ENCODE data around the gene PLCB3.

PLCB3 gene

DNA sequence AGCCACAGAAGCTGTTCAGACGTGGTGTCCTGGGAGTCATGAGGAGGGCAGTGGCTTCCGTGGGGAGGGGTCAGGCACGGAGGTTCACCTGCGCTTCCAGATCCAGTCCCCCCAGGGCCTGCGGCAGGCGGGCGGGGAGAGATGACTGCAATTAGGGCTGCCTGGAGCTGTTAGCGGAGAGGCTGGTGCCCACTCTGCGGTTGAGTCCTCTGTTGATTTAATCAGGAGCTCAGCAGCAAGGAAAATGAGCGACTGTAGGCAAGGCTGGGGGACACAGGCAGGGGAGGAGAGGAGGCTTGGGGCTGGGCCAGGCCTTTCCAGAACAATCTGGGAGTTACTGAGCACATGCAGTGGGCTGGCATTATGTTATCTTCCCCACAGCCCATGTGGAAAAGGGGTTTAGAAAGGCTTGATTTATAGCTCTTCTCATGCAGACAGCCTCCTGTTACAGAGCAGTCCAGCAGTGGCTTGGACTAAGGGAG is 13.1 kb downstream of the PLCB3 start:
- H4K20me1 ChIP-seq (ENCODE audit: insufficient read depth, low read length) = no peaks in the 10 kb centered on the region
- H3K4me1 ChIP-seq (ENCODE audit: low read length) = no peaks in the 10 kb centered on the region
- no peaks in the 10 kb centered on the region; the same call in 1 of the 2 replicates for H3K79me2 ChIP-seq (ENCODE audit: low read length)
- H3K4me2 ChIP-seq (ENCODE audit: low read depth, low read length) = no peak overlapping the region
- DNase-seq = no peak
- H3K9ac ChIP-seq (ENCODE audit: low read length) = no peak overlapping the region
- H3K9me3 ChIP-seq (replicated peaks; ENCODE audit: insufficient read depth, low read length) = no peaks in the 10 kb centered on the region
- 0 out of 2 replicates have a peak, but pooled peaks cover 8% of the 10 kb centered on the region for H3F3A ChIP-seq (ENCODE audit: insufficient read depth, low read length)
- H3K36me3 ChIP-seq (replicated peaks; ENCODE audit: insufficient read depth, low read length) = no peaks in the 10 kb centered on the region
- no peak overlapping the region for H2AFZ ChIP-seq (ENCODE audit: low read length)
- H3K27ac ChIP-seq (ENCODE audit: low read length) = no peak overlapping the region
- no peak for TF ChIP-seq EZH2 (optimal IDR thresholded peaks at IDR 0.05; ENCODE audit: low read depth, low read length)
- TF ChIP-seq, protein P1, sequence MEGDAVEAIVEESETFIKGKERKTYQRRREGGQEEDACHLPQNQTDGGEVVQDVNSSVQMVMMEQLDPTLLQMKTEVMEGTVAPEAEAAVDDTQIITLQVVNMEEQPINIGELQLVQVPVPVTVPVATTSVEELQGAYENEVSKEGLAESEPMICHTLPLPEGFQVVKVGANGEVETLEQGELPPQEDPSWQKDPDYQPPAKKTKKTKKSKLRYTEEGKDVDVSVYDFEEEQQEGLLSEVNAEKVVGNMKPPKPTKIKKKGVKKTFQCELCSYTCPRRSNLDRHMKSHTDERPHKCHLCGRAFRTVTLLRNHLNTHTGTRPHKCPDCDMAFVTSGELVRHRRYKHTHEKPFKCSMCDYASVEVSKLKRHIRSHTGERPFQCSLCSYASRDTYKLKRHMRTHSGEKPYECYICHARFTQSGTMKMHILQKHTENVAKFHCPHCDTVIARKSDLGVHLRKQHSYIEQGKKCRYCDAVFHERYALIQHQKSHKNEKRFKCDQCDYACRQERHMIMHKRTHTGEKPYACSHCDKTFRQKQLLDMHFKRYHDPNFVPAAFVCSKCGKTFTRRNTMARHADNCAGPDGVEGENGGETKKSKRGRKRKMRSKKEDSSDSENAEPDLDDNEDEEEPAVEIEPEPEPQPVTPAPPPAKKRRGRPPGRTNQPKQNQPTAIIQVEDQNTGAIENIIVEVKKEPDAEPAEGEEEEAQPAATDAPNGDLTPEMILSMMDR (IDR thresholded peaks at IDR 0.05; ENCODE audit: low read length) = no peak
- no peak for TF ChIP-seq EZH2phosphoT487 (IDR thresholded peaks at IDR 0.05; ENCODE audit: low read length)
- no peaks in the 10 kb centered on the region for H3K27me3 ChIP-seq (replicated peaks; ENCODE audit: insufficient read depth, low read length)
- H3K4me3 ChIP-seq (ENCODE audit: low read length) = no peak overlapping the region
- no peaks in the 10 kb centered on the region for H3K9me2 ChIP-seq (replicated peaks; ENCODE audit: insufficient read depth, low read length)

DNA sequence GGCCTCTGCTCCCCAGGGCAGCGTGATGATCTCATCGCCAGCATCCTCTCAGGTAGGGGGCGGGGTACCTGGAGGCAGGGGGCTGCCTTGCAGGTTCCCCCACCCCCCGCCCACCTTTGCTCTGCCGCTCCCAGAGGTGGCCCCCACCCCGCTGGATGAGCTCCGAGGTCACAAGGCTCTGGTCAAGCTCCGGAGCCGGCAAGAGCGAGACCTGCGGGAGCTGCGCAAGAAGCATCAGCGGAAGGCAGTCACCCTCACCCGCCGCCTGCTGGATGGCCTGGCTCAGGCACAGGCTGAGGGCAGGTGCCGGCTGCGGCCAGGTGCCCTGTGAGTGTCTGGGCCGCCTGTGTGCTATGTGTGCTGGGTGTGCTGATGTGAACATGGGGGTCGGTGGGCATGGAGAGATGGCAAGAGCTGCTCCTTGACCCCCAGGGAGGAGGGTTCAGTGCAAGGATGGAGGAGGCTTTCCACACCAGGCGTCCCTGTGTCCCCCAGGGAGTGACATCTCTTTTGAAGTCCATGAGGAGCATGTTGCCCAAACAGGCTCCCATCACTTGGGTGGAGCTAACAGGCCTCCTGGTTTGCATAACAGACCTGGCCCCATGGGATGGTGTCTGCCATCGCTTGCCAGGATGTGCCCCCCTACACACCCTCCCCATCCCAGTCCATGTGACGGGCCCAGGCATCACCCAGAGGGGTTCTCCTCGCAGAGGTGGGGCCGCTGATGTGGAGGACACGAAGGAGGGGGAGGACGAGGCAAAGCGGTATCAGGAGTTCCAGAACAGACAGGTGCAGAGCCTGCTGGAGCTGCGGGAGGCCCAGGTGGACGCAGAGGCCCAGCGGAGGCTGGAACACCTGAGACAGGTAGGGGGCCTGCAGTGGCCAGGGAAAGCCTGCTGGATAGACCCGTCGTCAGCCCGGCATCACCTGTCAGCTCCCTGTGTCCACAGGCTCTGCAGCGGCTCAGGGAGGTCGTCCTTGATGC is 14.1 kb downstream of the PLCB3 start:
- no peak overlapping the region for H3K4me3 ChIP-seq (ENCODE audit: low read length)
- H3K79me2 ChIP-seq (ENCODE audit: low read length) = no peaks in the 10 kb centered on the region; the same call in 1 of the 2 replicates
- DNase-seq = no peak
- no peaks in the 10 kb centered on the region for H3K4me1 ChIP-seq (ENCODE audit: low read length)
- no peak overlapping the region for H3K9ac ChIP-seq (ENCODE audit: low read length)
- no peaks in the 10 kb centered on the region for H3K9me3 ChIP-seq (replicated peaks; ENCODE audit: insufficient read depth, low read length)
- no peaks in the 10 kb centered on the region for H3K36me3 ChIP-seq (replicated peaks; ENCODE audit: insufficient read depth, low read length)
- no peaks in the 10 kb centered on the region for H3K27me3 ChIP-seq (replicated peaks; ENCODE audit: insufficient read depth, low read length)
- no peak overlapping the region for H3K4me2 ChIP-seq (ENCODE audit: low read depth, low read length)
- no peak overlapping the region for H2AFZ ChIP-seq (ENCODE audit: low read length)
- H3F3A ChIP-seq (ENCODE audit: insufficient read depth, low read length) = peaks cover 13% of the 10 kb centered on the region
- no peaks in the 10 kb centered on the region for H3K9me2 ChIP-seq (replicated peaks; ENCODE audit: insufficient read depth, low read length)
- no peak for TF ChIP-seq EZH2phosphoT487 (IDR thresholded peaks at IDR 0.05; ENCODE audit: low read length)
- TF ChIP-seq, protein P1 (IDR thresholded peaks at IDR 0.05; ENCODE audit: low read length) = no peak
- no peaks in the 10 kb centered on the region for H4K20me1 ChIP-seq (ENCODE audit: insufficient read depth, low read length)
- no peak overlapping the region for H3K27ac ChIP-seq (ENCODE audit: low read length)

DNA sequence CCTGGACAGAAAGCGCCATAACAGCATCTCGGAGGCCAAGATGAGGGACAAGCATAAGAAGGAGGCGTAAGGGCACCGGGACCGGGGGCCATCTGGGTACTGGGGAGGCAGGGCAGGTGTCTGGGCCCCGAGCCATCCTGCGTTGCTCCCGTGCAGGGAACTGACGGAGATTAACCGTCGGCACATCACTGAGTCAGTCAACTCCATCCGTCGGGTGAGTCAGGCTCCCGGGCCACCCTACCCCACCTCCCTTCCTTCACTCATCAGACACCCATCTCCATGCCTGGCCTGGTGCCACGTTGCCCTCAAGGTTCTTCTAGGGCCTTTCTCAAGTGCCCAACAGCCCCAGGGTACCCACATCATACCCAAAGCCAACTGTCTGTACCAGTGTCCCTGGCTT is 15.0 kb downstream of the PLCB3 start:
- peaks cover 16% of the 10 kb centered on the region for H3F3A ChIP-seq (ENCODE audit: insufficient read depth, low read length)
- no peak overlapping the region for H3K27ac ChIP-seq (ENCODE audit: low read length)
- no peak overlapping the region for H3K4me3 ChIP-seq (ENCODE audit: low read length)
- H3K9ac ChIP-seq (ENCODE audit: low read length) = no peak overlapping the region
- no peak for TF ChIP-seq EZH2phosphoT487 (IDR thresholded peaks at IDR 0.05; ENCODE audit: low read length)
- TF ChIP-seq, protein P1 (IDR thresholded peaks at IDR 0.05; ENCODE audit: low read length) = no peak
- TF ChIP-seq EZH2 (optimal IDR thresholded peaks at IDR 0.05; ENCODE audit: low read depth, low read length) = no peak
- H3K4me2 ChIP-seq (ENCODE audit: low read depth, low read length) = no peak overlapping the region
- no peaks in the 10 kb centered on the region for H4K20me1 ChIP-seq (ENCODE audit: insufficient read depth, low read length)
- H2AFZ ChIP-seq (ENCODE audit: low read length) = no peak overlapping the region
- H3K4me1 ChIP-seq (ENCODE audit: low read length) = no peaks in the 10 kb centered on the region
- no peaks in the 10 kb centered on the region for H3K27me3 ChIP-seq (replicated peaks; ENCODE audit: insufficient read depth, low read length)
- H3K9me2 ChIP-seq (replicated peaks; ENCODE audit: insufficient read depth, low read length) = no peaks in the 10 kb centered on the region
- peaks cover under 1% of the 10 kb centered on the region; the same call in 1 of the 2 replicates for H3K79me2 ChIP-seq (ENCODE audit: low read length)
- H3K9me3 ChIP-seq (replicated peaks; ENCODE audit: insufficient read depth, low read length) = no peaks in the 10 kb centered on the region
- DNase-seq = no peak
- H3K36me3 ChIP-seq (replicated peaks; ENCODE audit: insufficient read depth, low read length) = no peaks in the 10 kb centered on the region

Data from MM.1S (cell line).